Spleen (tissue), 11 donors: ENCODE results near the gene GRIN2C. TPM values are rescaled to one million over a fixed set of nuclear protein-coding genes. Genes with fewer than 3 reads are reported as not detected.

Source experiments
- DNase-seq: peaks from one replicate; pipeline ENCODE4 v3.0.0-alpha.2; 2020
- H3K27ac ChIP-seq, 8 donors: fragments of 200-600 bp; sonication (generic) in 7 of 8; 1 replicate in 4 of 8; 2 replicates in 4 of 8; pipeline versions ENCODE4 v1.5.0 to v1.8.0; 2016 to 2021; ENCODE audit warnings: inconsistent platforms in 4 of 8, mild to moderate bottlenecking in 4 of 8, moderate library complexity in 1 of 8
- H3K27me3 ChIP-seq, 7 donors: fragments of 200-600 bp; sonication (generic) in 6 of 7; replicated peaks in 1 of 7; 1 replicate in 4 of 7; 2 replicates in 3 of 7; pipeline versions ENCODE4 v1.5.0 to v1.8.0; 2016 to 2021; ENCODE audit warnings: inconsistent platforms in 3 of 7, mild to moderate bottlenecking in 1 of 7
- H3K36me3 ChIP-seq, 6 donors: fragments of 200-600 bp; sonication (generic) in 5 of 6; 1 replicate in 4 of 6; 2 replicates in 2 of 6; pipeline versions ENCODE4 v1.5.0 to v1.8.0; 2016 to 2021; ENCODE audit warnings: inconsistent platforms in 2 of 6
- H3K4me1 ChIP-seq, 6 donors: fragments of 200-600 bp; sonication (generic) in 5 of 6; 1 replicate in 3 of 6; 2 replicates in 3 of 6; pipeline versions ENCODE4 v1.5.0 to v1.8.0; 2016 to 2021; ENCODE audit warnings: inconsistent platforms in 3 of 6
- H3K4me3 ChIP-seq, 8 donors: fragments of 200-600 bp; sonication (generic) in 7 of 8; 1 replicate in 4 of 8; 2 replicates in 4 of 8; pipeline versions ENCODE4 v1.5.0 to v1.8.0; 2016 to 2021; ENCODE audit warnings: inconsistent platforms in 4 of 8, mild to moderate bottlenecking in 4 of 8, moderate library complexity in 2 of 8
- H3K9me3 ChIP-seq, 8 donors: fragments of 200-600 bp; sonication (generic) in 7 of 8; 1 replicate in 4 of 8; 2 replicates in 4 of 8; pipeline versions ENCODE4 v1.5.0 to v1.8.0; 2016 to 2021; ENCODE audit warnings: inconsistent platforms in 4 of 8
- CTCF ChIP-seq, 11 experiments: fragments of 200-600 bp in 7 of 11; fragments of 450-650 bp in 4 of 11; sonication (generic) in 4 of 11; IDR thresholded peaks in 8 of 11; conservative IDR thresholded peaks in 3 of 11; 1 replicate in 7 of 11; 2 replicates in 4 of 11; pipeline versions ENCODE4 v1.4.0 to v1.8.0; 2016 to 2021; ENCODE audit warnings: antibody characterized with exemption in 11 of 11, inconsistent platforms in 4 of 11, mild to moderate bottlenecking in 1 of 11
- POLR2A ChIP-seq, 3 donors: fragments of 450-650 bp; IDR thresholded peaks; one replicate each; pipeline ENCODE4 v1.5.1; 2017; ENCODE audit warnings: antibody characterized with exemption in 3 of 3, mild to moderate bottlenecking in 1 of 3
- POLR2AphosphoS5 ChIP-seq, 3 donors: sonication (generic); formaldehyde crosslinking; IDR thresholded peaks; one replicate each; pipeline ENCODE4 v1.5.1; 2017; ENCODE audit warnings: antibody characterized with exemption in 3 of 3
- WGBS, 5 donors: extraction: QIAGEN DNeasy Blood & Tissue Kit in 3 of 5; methylation state at CpG; one replicate each; pipeline versions ENCODE4 v1.1.5 to v1.1.7; 2013 to 2018; 5-methylcytosine and 5-hydroxymethylcytosine counted together
- intact Hi-C: fragments of 100-400 bp; cut with DNase I; formaldehyde crosslinking; loops from one replicate; pipeline ENCODE4 v1.15.0; 2023; ENCODE audit warnings: low total_unique reads
- polyA plus RNA-seq, 3 donors: library from polyadenylated mRNA; stranded (reverse); fragments of 200-250 nt; gene quantifications; one replicate each; pipeline ENCODE4 v1.2.1, GENCODE V29; 2013
- total RNA-seq, 7 donors: library from RNA; depleted of rRNA in 3 of 7; stranded (reverse); fragments of >200 nt in 3 of 7; fragmentation: NEBNext Ultra II Directional in 4 of 7; extraction: Animal tissue kit (Norgen Biotek cat#: 25700) in 4 of 7; gene quantifications; one replicate each; pipeline versions ENCODE4 v1.1.0 to v1.2.1, GENCODE V29; 2016 to 2021
- donor health status: healthy with polysubstance abuse.
- donor health status: DM: no; HTN: no; CAD: no; lungs with moderate emphysema.
- donor health status: DM: no; HTN: no; CAD: no.
- donor health status: Bipolar disorder and iron deficiency.
- donor health status: healthy.
- donor health status: DM: no; HTN: no; CAD: no.
- donor health status: DM: yes; HTN: yes; CAD: no.

GRIN2C gene
- total and polyA plus RNA-seq, 10 donors: 0.02 to 1.5 (median 0.20) TPM; not detected in 4

- H3K9me3 ChIP-seq: no peaks in the 10 kb centered on the region
- H3K36me3 ChIP-seq: peaks cover 0 to 98% (median 24%) of the 10 kb centered on the region in 6 donors
- intact Hi-C loops: no loop called here
- H3K4me1 ChIP-seq: peaks cover 0 to 5% (median 0%) of the 10 kb centered on the region in 6 donors
- H3K27me3 ChIP-seq: no peaks in the 10 kb centered on the region
- no peak overlapping the region for H3K4me3 ChIP-seq
- DNase-seq: no peak
- WGBS, 5 donors: 75 to 81% (median 77%) methylated on average over 12 of the region's 12 CpGs
- no peak overlapping the region for H3K27ac ChIP-seq
- TF ChIP-seq POLR2AphosphoS5 (IDR thresholded peaks at IDR 0.05) (no peak), CTCF (IDR thresholded peaks at IDR 0.05 in 8 of 11, conservative IDR thresholded peaks at IDR 0.05 in 3 of 11) (no peak), POLR2A (IDR thresholded peaks at IDR 0.05) (no peak)
Measured at GRCh38 chr17:74822939-74823367, 36.7 kb downstream of the GRIN2C start.

- Histone ChIP-seq H3K4me1 (peaks cover 0 to 5% (median 0%) of the 10 kb centered on the region in 6 donors), H3K4me3 (no peak overlapping the region), H3K27ac (no peak overlapping the region), H3K36me3 (peaks cover 0 to 98% (median 24%) of the 10 kb centered on the region in 6 donors), H3K9me3 (no peaks in the 10 kb centered on the region), H3K27me3 (no peaks in the 10 kb centered on the region)
- TF ChIP-seq POLR2AphosphoS5 (IDR thresholded peaks at IDR 0.05) (no peak), CTCF (IDR thresholded peaks at IDR 0.05 in 8 of 11, conservative IDR thresholded peaks at IDR 0.05 in 3 of 11) (no peak), POLR2A (IDR thresholded peaks at IDR 0.05) (no peak)
- intact Hi-C loops: no loop called here
- 87 to 96% (median 92%) methylated on average over 13 to 15 of the region's 15 CpGs for WGBS, 5 donors
- no peak for DNase-seq
Measured at GRCh38 chr17:74822335-74822938, 37.2 kb downstream of the GRIN2C start.

GRCh38 chr17:74821655-74822334 lies 37.9 kb downstream of the GRIN2C start:
- Histone ChIP-seq H3K36me3 (peaks cover 0 to 100% (median 24%) of the 10 kb centered on the region in 6 donors), H3K27ac (no peak overlapping the region), H3K27me3 (no peaks in the 10 kb centered on the region), H3K4me1 (peaks cover 0 to 5% (median 0%) of the 10 kb centered on the region in 6 donors), H3K9me3 (no peaks in the 10 kb centered on the region), H3K4me3 (no peak overlapping the region)
- DNase-seq: no peak
- WGBS, 5 donors: 83 to 92% (median 86%) methylated on average over 13 of the region's 13 CpGs
- intact Hi-C loops: no loop called here
- TF ChIP-seq POLR2AphosphoS5 (IDR thresholded peaks at IDR 0.05) (no peak), POLR2A (IDR thresholded peaks at IDR 0.05) (no peak)

GRCh38 chr17:74819801-74820436 lies 39.8 kb downstream of the GRIN2C start:
- no peak for DNase-seq
- no peak overlapping the region for H3K27ac ChIP-seq
- TF ChIP-seq POLR2A (IDR thresholded peaks at IDR 0.05) (no peak), POLR2AphosphoS5 (IDR thresholded peaks at IDR 0.05) (no peak)
- WGBS, 5 donors: 91 to 98% (median 96%) methylated on average over 11 to 16 of the region's 16 CpGs
- intact Hi-C loops: no loop called here
- no peaks in the 10 kb centered on the region for H3K9me3 ChIP-seq
- H3K4me1 ChIP-seq: peaks cover 0 to 11% (median 0%) of the 10 kb centered on the region in 6 donors
- H3K36me3 ChIP-seq: peaks cover 0 to 92% (median 24%) of the 10 kb centered on the region in 6 donors
- H3K4me3 ChIP-seq: no peak overlapping the region
- H3K27me3 ChIP-seq: no peaks in the 10 kb centered on the region
